Body of pancreas (tissue), 4 donors: Measurements from ENCODE around the gene NRG3.

Experiments
- POLR2A ChIP-seq, 3 donors: fragments of 450-650 bp; IDR thresholded peaks; one replicate each; pipeline ENCODE4 v1.6.1; 2016; ENCODE audit warnings: antibody characterized with exemption in 3 of 3, mild to moderate bottlenecking in 2 of 3
- TF ChIP-seq, protein P1 (sequence below), 7 experiments: fragments of 450-650 bp in 4 of 7; fragments of 200-600 bp in 3 of 7; sonication (generic) in 3 of 7; IDR thresholded peaks; one replicate each; pipeline ENCODE4 v1.5.1; 2016 to 2019; ENCODE audit warnings: antibody characterized with exemption in 7 of 7

DNA sequence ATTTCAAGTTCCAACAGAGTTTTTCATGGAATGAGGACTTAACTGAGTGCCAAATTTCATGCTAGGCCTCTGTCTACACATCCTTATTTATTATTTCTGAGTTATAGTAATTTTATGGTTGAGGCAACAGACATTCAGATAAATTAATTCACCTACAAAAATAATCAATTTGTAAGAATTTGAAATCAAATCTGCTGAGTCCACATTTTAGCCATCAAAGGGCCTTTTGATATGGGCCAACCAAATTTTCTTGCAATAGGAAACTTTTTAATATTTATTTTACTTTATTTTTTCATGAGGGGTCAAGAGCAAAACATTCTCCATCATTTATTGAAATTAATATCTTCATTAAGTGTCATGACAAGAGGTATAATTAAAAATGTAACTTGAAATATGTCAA lies 875.5 kb downstream of the NRG3 start:
- TF ChIP-seq, protein P1, sequence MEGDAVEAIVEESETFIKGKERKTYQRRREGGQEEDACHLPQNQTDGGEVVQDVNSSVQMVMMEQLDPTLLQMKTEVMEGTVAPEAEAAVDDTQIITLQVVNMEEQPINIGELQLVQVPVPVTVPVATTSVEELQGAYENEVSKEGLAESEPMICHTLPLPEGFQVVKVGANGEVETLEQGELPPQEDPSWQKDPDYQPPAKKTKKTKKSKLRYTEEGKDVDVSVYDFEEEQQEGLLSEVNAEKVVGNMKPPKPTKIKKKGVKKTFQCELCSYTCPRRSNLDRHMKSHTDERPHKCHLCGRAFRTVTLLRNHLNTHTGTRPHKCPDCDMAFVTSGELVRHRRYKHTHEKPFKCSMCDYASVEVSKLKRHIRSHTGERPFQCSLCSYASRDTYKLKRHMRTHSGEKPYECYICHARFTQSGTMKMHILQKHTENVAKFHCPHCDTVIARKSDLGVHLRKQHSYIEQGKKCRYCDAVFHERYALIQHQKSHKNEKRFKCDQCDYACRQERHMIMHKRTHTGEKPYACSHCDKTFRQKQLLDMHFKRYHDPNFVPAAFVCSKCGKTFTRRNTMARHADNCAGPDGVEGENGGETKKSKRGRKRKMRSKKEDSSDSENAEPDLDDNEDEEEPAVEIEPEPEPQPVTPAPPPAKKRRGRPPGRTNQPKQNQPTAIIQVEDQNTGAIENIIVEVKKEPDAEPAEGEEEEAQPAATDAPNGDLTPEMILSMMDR (IDR thresholded peaks at IDR 0.05), result no peak
- no peak for TF ChIP-seq POLR2A (IDR thresholded peaks at IDR 0.05)
